Measurements from ENCODE around the gene EHD1.
A peak's percentile ranks its signal among the peaks of the same experiment; 100 is the strongest.

The EHD1 gene

GRCh38 chr11:64853709-64854108, 24.7 kb downstream of the EHD1 start:
- no peak for TF ChIP-seq CTCF (IDR thresholded peaks at IDR 0.05; ENCODE audit: unreplicated experiment in 3 of 3)
- Mint-ChIP-seq H3K27me3 (ENCODE audit: low read depth) (no peaks in the 10 kb centered on the region), H3K4me1 (peaks cover 13% of the 10 kb centered on the region), H3K9me3 (no peaks in the 10 kb centered on the region), H3K27ac (no peak overlapping the region), H3K36me3 (ENCODE audit: low read depth) (peaks cover 12% of the 10 kb centered on the region), H3K4me3 (no peak overlapping the region)

- no peaks in the 10 kb centered on the region for H3K9me3 Mint-ChIP-seq
- no peak for TF ChIP-seq CTCF (IDR thresholded peaks at IDR 0.05; ENCODE audit: unreplicated experiment in 3 of 3)
- H3K27ac Mint-ChIP-seq, result no peak overlapping the region
- H3K36me3 Mint-ChIP-seq (ENCODE audit: low read depth), result peaks cover 12% of the 10 kb centered on the region
- no peak overlapping the region for H3K4me3 Mint-ChIP-seq
- peaks cover 13% of the 10 kb centered on the region for H3K4me1 Mint-ChIP-seq
- no peaks in the 10 kb centered on the region for H3K27me3 Mint-ChIP-seq (ENCODE audit: low read depth)
Observed at GRCh38 chr11:64852804-64853509, 25.5 kb downstream of the EHD1 start.

GRCh38 chr11:64851831-64852351, 26.5 kb downstream of the EHD1 start:
- peak overlapping the region in 1 of 3 experiments; percentile 51 for H3K27ac Mint-ChIP-seq
- peaks cover 12% of the 10 kb centered on the region for H3K36me3 Mint-ChIP-seq (ENCODE audit: low read depth)
- no peaks in the 10 kb centered on the region for H3K27me3 Mint-ChIP-seq (ENCODE audit: low read depth)
- H3K9me3 Mint-ChIP-seq, result no peaks in the 10 kb centered on the region
- H3K4me1 Mint-ChIP-seq, result peaks cover 13% of the 10 kb centered on the region
- TF ChIP-seq CTCF (IDR thresholded peaks at IDR 0.05; ENCODE audit: unreplicated experiment in 3 of 3), result no peak
- no peak overlapping the region for H3K4me3 Mint-ChIP-seq

GRCh38 chr11:64850979-64851567, 27.3 kb downstream of the EHD1 start:
- peak overlapping the region in 1 of 3 experiments; percentile 51 for H3K27ac Mint-ChIP-seq
- peaks cover 12% of the 10 kb centered on the region for H3K36me3 Mint-ChIP-seq (ENCODE audit: low read depth)
- TF ChIP-seq CTCF (IDR thresholded peaks at IDR 0.05; ENCODE audit: unreplicated experiment in 3 of 3), result no peak
- H3K27me3 Mint-ChIP-seq (ENCODE audit: low read depth), result peaks cover 1% of the 10 kb centered on the region
- peaks cover 13% of the 10 kb centered on the region for H3K4me1 Mint-ChIP-seq
- no peaks in the 10 kb centered on the region for H3K9me3 Mint-ChIP-seq
- H3K4me3 Mint-ChIP-seq, result no peak overlapping the region

- no peak overlapping the region for H3K27ac Mint-ChIP-seq
- no peaks in the 10 kb centered on the region for H3K9me3 Mint-ChIP-seq
- H3K36me3 Mint-ChIP-seq (ENCODE audit: low read depth), result peaks cover 3% of the 10 kb centered on the region
- peaks cover 8% of the 10 kb centered on the region for H3K27me3 Mint-ChIP-seq (ENCODE audit: low read depth)
- H3K4me1 Mint-ChIP-seq, result peaks cover 4% of the 10 kb centered on the region
- H3K4me3 Mint-ChIP-seq, result no peak overlapping the region
- TF ChIP-seq CTCF (IDR thresholded peaks at IDR 0.05; ENCODE audit: unreplicated experiment in 3 of 3), result no peak
Observed at GRCh38 chr11:64849598-64850356, 28.6 kb downstream of the EHD1 start.
